ENCODE results near the gene FRYL. TPM values are rescaled to one million over a fixed set of nuclear protein-coding genes. Genes with fewer than 3 reads are reported as not detected.
"Not testable (repeated sequence)": the region's sequence is repeated elsewhere in the genome, so short reads cannot be mapped to it uniquely, and the experiment has no call there.

FRYL gene
- polyA plus RNA-seq, 5 donors: 27.5 to 58.8 (median 49.7) TPM

DNA sequence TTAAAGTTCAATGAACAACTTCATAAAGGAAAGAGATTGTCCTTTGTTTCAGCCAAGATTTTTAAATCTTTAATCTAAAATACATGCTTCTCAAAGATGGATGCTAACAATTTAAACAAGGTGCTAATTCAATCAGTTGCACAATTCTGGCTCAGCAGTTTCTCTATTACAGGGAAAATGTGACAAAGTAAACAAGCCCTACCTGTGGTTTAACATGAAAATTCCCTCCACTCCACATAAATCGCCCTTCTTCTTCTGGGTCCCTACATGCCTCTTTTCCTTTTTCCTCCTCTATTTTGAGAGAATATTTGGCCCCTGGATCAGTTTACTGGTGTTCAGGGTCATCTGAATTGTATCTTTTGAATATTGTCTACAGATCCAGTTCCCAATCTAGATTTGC, 80.6 kb downstream of the FRYL start:
- DNase-seq: no peak

DNA sequence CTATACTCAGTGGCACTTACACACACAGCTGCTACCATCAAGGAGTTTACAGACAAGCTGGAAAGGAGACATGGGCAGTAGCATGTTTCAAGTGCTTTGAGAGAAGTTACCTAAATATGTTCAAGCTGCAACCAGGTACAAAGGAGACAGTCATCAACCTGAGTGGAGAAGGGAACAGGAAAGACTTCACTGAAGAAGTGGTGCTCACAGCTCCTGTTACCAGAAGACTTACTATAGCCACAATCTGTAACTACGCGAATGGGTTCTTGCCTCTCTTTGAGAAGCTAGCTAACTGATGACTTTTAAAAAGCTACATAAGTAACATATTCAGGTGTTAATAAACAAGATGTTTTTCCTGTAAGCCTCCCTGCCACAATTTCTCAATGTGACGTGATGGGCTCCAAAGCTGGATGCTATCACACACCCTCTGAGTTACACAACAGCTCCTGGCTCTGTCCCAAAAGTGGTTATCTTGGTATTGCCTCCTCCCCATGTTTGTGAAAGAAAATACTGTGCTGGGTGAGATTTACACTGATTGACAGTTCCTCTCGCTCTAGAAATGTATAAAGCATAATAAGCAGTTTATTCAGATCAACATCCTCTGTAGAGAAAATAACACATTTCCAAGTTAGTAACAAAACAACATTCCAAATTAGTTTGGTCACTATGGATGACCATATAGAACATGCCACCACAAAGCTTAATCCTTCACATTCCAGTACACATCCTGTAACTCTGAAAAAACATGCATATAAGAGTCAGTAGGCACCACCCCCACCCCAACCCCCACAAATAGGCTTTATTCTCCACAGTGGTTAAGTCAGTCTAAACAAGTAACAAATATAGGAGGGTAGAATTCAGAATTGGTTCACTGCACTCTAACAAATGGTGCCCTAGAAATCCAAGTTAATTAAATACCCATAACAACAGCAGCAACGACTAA, 81.8 kb downstream of the FRYL start:
- peak; percentile 72 to 75 for DNase-seq

DNA sequence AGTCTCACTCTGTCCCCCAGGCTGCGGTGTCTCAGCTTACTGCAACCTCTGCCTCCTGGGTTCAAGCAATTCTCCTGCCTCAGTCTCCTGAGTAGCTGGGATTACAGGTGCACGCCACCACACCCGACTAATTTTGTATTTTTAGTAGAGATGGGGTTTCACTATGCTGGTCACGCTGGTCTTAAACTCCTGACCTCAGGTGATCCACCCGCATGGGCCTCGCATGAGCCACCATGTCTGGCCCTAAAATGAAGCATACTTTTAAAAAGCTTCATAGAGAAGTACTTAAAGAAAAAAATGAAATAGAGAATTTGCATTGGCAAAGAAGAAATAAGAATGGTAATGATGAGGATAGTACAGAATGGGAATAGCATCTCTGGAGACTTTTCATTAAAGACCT, 82.6 kb downstream of the FRYL start:
- DNase-seq: not testable (repeated sequence)

DNA sequence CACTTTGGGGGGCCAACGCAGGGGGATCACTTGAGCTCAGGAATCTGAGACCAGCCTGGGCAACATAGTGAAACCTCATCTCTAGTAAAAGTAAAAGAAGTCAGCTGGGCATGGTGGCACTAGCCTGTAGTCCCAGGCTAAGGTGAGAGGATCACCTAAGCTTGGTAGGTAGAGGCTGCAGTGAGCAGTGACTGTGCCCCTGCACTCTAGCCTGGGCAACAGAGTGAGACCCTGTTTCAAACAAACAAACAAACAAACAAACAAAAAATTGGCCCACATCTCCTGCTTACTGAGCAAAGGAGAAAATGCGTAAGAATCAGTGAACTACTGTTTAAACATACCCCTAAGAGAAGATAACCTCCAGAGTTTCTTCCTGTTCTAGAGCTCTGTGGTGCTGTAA, 85.3 kb downstream of the FRYL start:
- DNase-seq: no peak

- DNase-seq: no peak
Measured at GRCh38 chr4:48693856-48694574, 86.1 kb downstream of the FRYL start.

DNA sequence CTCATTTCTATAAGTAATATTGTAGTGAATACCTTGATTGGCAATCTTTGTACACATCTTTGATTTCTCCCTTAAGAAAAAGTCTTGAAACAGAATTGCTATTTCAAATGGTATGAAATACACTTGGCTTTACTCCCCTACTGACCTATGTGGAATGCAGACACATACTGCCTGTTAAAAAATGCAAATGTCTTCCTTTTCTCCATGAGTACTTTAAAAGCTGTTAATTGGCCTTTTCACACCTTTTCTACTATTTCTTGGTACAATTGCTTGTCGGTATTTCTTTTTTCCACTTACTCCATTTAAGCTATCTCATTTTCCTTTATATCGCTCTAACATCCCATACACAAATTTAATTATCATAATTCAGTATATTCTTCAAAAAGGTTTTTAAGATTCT, 87.2 kb downstream of the FRYL start:
- no peak for DNase-seq

DNA sequence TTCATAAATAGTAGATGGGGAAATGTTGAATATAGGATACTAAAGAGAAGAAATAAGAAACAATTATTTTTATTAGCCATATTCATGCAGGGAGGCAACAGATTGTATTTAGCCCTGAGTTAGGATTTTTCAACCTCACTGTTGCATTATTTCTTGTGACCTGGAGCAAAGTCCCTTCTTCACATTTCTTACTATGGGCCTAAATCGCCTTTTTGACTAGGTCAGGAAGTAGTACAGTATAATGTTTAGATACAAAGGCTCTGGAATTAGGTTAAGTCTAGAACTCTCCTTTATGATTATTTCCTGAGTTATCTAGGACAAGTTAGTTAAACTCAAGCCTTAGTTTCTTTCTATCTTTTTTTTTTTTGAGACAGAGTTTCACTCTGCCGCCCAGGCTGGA, 88.0 kb downstream of the FRYL start:
- no peak for DNase-seq

DNA sequence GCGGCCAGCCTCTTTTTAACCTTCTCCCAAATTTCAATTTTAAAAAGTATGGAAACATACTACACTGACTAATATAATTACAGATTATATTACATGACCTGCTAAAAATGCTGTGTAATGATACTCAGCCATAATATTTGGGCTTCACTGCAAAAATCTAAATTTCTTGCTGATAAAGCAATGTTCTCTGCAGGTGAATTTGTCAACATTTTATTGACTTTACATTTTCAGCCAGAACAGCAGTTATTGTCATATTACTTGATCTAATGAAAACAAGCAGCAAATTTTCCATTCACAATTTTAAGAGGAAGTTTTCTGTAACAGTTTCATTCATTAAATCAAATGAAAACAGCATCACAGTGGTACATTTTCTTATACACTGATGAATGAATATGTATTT, 91.1 kb downstream of the FRYL start:
- no peak for DNase-seq

DNA sequence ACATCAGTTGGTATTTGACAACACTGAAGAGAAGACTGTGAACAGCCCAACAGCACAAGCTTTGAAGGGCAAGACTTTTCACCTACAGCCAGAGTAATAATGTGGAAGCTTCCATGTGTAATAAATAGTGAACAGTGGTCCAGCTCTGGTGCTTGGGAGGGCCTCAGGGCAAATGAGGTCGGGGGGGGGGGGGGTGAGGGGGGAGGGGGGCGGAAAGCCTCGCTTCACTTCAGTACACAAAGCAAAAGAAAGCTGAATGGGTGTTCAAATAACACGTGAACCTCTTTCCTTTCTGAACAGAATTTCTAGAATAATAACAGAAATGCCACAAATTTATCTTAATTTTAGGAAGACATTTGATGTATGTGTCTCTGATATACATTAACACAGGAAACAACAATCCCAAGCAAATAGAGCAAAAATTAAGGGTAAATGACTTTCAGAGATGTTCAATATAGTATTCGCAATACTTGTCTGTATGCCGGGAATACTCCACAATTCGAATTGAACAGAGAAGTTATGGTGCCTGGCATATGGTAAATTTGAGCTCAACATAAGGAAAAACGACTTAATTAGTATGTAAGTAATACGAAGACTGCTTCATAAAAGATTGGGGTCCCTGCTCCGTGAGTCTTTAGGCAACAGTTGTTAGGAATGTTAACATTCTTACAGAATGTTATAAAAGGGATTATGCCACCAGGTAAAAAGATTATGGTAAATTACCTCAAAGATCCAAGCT, 92.6 kb downstream of the FRYL start:
- DNase-seq: no peak

DNA sequence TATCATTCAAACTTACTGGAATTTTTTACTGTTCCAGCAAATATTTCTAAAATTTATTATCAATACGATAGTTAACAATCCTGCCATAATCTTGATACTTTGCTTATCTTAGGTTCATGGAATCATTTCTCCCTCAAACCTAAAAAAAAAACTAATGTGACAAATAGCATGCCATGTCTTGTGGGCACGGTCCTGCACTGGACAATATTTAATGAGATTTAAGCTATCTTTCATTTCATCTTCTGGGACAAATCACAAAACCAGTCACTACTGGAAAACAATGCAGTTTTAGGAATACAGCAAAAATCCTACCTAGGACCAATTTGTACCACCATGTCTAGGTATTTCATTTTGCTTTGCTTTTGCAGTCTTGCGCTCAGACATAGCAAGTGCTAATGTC, 93.7 kb downstream of the FRYL start:
- DNase-seq: no peak

GRCh38 chr4:48683784-48684666, 96.1 kb downstream of the FRYL start:
- no peak for DNase-seq

DNA sequence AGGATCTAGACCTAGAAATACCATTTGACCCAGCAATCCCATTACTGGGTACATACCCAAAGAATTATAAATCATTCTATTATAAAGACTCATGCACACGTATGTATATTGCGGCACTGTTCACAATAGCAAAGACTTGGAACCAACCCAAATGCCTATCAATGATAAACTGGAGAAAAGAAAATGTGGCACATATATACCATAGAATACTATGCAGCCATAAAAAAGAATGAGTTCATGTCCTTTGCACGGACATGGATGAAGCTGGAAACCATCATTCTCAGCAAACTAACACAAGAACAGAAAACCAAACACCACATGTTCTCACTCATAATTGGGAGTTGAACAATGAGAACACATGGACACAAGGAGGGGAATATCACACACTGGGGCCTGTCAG, 97.2 kb downstream of the FRYL start:
- not testable (repeated sequence) for DNase-seq

DNA sequence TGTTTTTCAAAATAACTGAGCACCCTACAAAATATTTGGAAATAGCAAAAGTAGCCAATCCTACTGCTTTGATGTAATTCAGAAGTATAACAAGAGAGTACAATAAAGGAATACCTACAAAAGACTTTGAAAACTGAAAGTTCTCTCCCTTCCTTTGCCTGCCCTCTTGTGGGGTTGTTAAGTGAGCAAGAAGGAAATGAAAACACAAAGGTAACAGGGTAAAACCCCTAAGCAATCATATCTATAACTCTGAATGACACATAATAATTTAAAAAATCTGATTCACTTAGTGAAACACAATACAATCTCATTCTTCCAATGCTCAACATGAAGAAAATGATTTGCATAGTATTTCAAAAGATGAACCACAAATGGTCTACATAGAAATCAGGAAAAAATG, 98.2 kb downstream of the FRYL start:
- DNase-seq: no peak

- DNase-seq: no peak
Measured at GRCh38 chr4:48680848-48681568, 99.1 kb downstream of the FRYL start.

DNA sequence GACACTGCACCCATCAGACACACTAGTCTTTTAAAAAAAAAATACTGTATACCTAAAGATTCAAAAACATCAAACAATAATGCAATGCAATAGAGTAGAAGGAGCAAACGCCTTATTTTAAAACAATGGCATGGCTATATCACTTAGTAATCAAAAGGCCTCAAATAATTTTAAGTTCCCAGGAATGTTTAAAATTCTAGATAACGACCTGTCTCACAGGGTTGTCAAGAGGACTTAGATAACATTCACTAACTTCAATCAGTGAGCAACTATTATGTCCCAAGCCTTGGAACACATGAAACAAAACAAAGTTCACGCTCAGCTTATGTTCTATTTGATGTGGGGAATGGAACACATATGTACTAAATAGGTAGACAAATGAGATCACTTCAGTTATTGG, 106.5 kb downstream of the FRYL start:
- no peak for DNase-seq

DNA sequence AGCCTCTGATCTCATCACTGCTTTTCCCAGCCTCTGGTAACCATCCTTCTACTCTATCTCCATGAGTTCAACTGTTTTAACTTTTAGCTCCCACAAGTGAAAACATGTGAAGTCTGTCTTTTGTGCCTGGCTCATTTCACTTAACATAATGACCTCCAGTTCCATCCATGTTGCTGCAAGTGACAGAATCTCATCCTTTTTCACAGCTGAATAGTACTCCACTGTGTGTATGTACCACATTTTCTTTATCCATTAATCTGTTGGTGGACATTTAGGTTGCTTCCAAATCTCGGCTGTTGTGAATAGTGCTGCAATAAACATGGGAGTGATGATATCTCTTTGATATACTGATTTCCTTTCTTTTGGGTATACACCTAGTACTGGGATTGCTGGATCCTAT, 109.5 kb downstream of the FRYL start:
- DNase-seq: no peak

DNA sequence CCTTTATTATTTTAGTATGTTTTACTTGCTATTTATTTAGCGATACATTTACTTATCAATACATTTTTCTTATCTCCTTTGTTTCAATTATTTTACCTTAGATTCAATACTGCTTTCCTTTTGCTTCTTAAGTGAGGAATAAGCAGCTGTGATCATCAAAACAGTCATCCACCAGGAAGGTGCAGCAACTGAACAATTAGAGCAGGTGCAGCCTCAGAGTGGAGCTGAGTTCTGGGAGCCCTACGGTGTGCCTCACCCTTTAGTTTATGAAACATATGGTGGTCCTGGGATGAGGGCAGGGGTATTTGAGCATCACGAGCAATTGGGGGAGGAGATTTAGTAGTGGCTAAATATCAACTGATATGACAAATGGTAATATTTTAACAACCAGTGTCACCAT, 111.0 kb downstream of the FRYL start:
- DNase-seq: no peak

- DNase-seq: no peak
Measured at GRCh38 chr4:48668254-48669017, 111.6 kb downstream of the FRYL start.

DNA sequence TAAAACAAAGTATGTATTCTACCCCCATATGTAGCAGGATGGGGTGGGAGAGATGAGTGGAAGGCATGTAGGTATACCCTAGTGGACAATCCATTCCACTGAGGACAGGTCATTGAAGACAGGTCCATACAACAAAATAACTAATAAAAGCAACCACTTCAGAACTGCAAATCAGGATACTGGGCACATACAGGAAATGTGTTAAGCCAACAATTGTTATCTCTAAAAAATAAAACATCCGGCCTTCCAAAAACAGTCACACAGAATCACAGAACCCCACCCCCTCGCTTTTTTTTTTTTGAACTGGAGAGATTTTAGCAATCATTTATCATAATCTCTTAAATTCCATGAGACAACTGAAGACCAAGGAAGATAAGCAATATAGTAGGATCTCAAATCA, 112.9 kb downstream of the FRYL start:
- no peak for DNase-seq

Measured in right lung (tissue), 5 donors.